K562 (cell line): ENCODE measurements around the gene HDAC7. TPM values are rescaled to one million over a fixed set of nuclear protein-coding genes. Genes with fewer than 3 reads are reported as not detected.

Experiments
- ATF4 ChIP-seq: fragments of 450-650 bp; formaldehyde crosslinking; IDR thresholded peaks from 2 replicates; pipeline ENCODE4 v1.4.0; 2022; ENCODE audit warnings: mild to moderate bottlenecking, moderate library complexity
- ETV6 ChIP-seq, 3 experiments: fragments of 150-350 bp in 1 of 3; sonication (generic) in 1 of 3; formaldehyde crosslinking in 1 of 3; IDR thresholded peaks; 2 replicates each; pipeline versions ENCODE4 v1.6.1 to v1.8.0; 2014 to 2022; ENCODE audit warnings: borderline replicate concordance in 2 of 3, low read depth in 2 of 3, antibody characterized with exemption in 1 of 3, low read length in 1 of 3, mild to moderate bottlenecking in 1 of 3, missing genetic modification reagents in 1 of 3
- FOXJ3 ChIP-seq: sonication (generic); formaldehyde crosslinking; IDR thresholded peaks from 2 replicates; pipeline ENCODE4 v1.4.0; 2020; ENCODE audit warnings: mild to moderate bottlenecking, missing genetic modification reagents
- GATAD2B ChIP-seq: fragments of 450-650 bp; IDR thresholded peaks from 2 replicates; pipeline ENCODE4 v1.6.1; 2017; ENCODE audit warnings: mild to moderate bottlenecking, borderline replicate concordance
- GTF2A2 ChIP-seq: IDR thresholded peaks from 2 replicates; pipeline ENCODE4 v1.6.1; 2016; ENCODE audit warnings: mild to moderate bottlenecking, missing genetic modification characterization, missing compliant biosample characterization
- HDAC2 ChIP-seq: fragments of 450-650 bp; IDR thresholded peaks from 2 replicates; pipeline ENCODE4 v1.6.1; 2016; ENCODE audit warnings: mild to moderate bottlenecking
- HDAC6 ChIP-seq: IDR thresholded peaks from 2 replicates; pipeline ENCODE4 v1.6.1; 2012; ENCODE audit warnings: low read depth, mild to moderate bottlenecking, control low read depth, inconsistent platforms, low read length, moderate library complexity
- HOXB6 ChIP-seq: fragments of 250-450 bp; sonication (Bioruptor Pico); IDR thresholded peaks from 2 replicates; pipeline ENCODE4 v1.5.1; 2022; ENCODE audit warnings: mild to moderate bottlenecking, borderline replicate concordance
- JUND ChIP-seq, 2 experiments: IDR thresholded peaks; 2 replicates in 1 of 2; 3 replicates in 1 of 2; pipeline ENCODE4 v1.6.1; 2011; ENCODE audit warnings: borderline replicate concordance in 2 of 2, low read depth in 2 of 2, low read length in 2 of 2, improper control_type of control experiment in 1 of 2, missing biosample characterization in 1 of 2, missing genetic modification characterization in 1 of 2, missing genetic modification reagents in 1 of 2
- MEF2D ChIP-seq: conservative IDR thresholded peaks from 2 replicates; pipeline ENCODE4 v1.6.1; 2016; ENCODE audit warnings: low read depth, missing genetic modification characterization, missing compliant biosample characterization
- MEIS2 ChIP-seq: fragments of 450-650 bp; IDR thresholded peaks from 2 replicates; pipeline ENCODE4 v1.6.1; 2014; ENCODE audit warnings: mild to moderate bottlenecking; ENCODE audit not compliant: partially characterized antibody
- NEUROD1 ChIP-seq: fragments of 150-350 bp; IDR thresholded peaks from 2 replicates; pipeline ENCODE4 v1.6.1; 2014; ENCODE audit warnings: borderline replicate concordance, low read length, low read depth; ENCODE audit not compliant: partially characterized antibody
- NFYB ChIP-seq: IDR thresholded peaks from 2 replicates; pipeline ENCODE4 v1.6.1; 2011; ENCODE audit warnings: mild to moderate bottlenecking, moderate library complexity; ENCODE audit not compliant: insufficient read length; ENCODE audit errors: extremely low read depth
- NR2C2 ChIP-seq, 2 experiments: fragments of 200-800 bp in 1 of 2; sonication (Bioruptor generic) in 1 of 2; sonication (generic) in 1 of 2; formaldehyde crosslinking in 1 of 2; IDR thresholded peaks; 2 replicates each; pipeline versions ENCODE4 v1.6.1 to v1.8.0; 2016 to 2022; ENCODE audit warnings: mild to moderate bottlenecking in 1 of 2, missing compliant biosample characterization in 1 of 2, missing genetic modification characterization in 1 of 2, missing genetic modification reagents in 1 of 2
- NR3C1 ChIP-seq: sonication (generic); formaldehyde crosslinking; IDR thresholded peaks from 2 replicates; pipeline ENCODE4 v1.8.1; 2022; ENCODE audit warnings: missing genetic modification reagents
- PRMT5 ChIP-seq: sonication (generic); formaldehyde crosslinking; IDR thresholded peaks from 2 replicates; pipeline ENCODE4 v1.5.0; 2020; ENCODE audit warnings: missing genetic modification reagents
- PTTG1 ChIP-seq: fragments of 450-650 bp; IDR thresholded peaks from 2 replicates; pipeline ENCODE4 v1.6.1; 2016; ENCODE audit warnings: low read depth, mild to moderate bottlenecking, missing genetic modification characterization, missing compliant biosample characterization
- RBBP5 ChIP-seq: fragments of 200-600 bp; sonication (generic); IDR thresholded peaks from 2 replicates; pipeline ENCODE4 v1.6.1; 2012; ENCODE audit warnings: borderline replicate concordance, mild to moderate bottlenecking, low read length, control low read depth, inconsistent platforms; ENCODE audit not compliant: insufficient read depth, poor library complexity, severe bottlenecking
- RBM39 ChIP-seq: fragments of 200-400 bp; formaldehyde crosslinking; optimal IDR thresholded peaks from 2 replicates; pipeline ENCODE3; 2018; ENCODE audit warnings: low read depth, low read length
- SIN3A ChIP-seq, 2 experiments: fragments of 150-350 bp in 1 of 2; IDR thresholded peaks; 2 replicates each; pipeline ENCODE4 v1.6.1; 2011 to 2016; ENCODE audit warnings: borderline replicate concordance in 2 of 2, low read depth in 2 of 2, low read length in 2 of 2, mild to moderate bottlenecking in 2 of 2, moderate library complexity in 2 of 2; ENCODE audit not compliant: control insufficient read depth in 1 of 2
- SRSF7 ChIP-seq: fragments of 200-400 bp; formaldehyde crosslinking; optimal IDR thresholded peaks from 2 replicates; pipeline ENCODE3; 2017; ENCODE audit warnings: mild to moderate bottlenecking, low read depth, low read length
- TCFL5 ChIP-seq: fragments of 250-450 bp; sonication (Bioruptor Pico); conservative IDR thresholded peaks from 2 replicates; pipeline ENCODE4 v1.6.1; 2021; ENCODE audit warnings: mild to moderate bottlenecking, moderate library complexity, matching md5 sums
- ZNF324 ChIP-seq: fragments of 250-450 bp; sonication (Bioruptor Pico); IDR thresholded peaks from 2 replicates; pipeline ENCODE4 v1.4.0; 2020; ENCODE audit warnings: mild to moderate bottlenecking
- ZNF436 ChIP-seq: fragments of 250-450, 450-650 bp; sonication (Bioruptor Pico); formaldehyde crosslinking; IDR thresholded peaks from 2 replicates; pipeline ENCODE4 v1.7.0; 2020; ENCODE audit warnings: mild to moderate bottlenecking
- ZNF589 ChIP-seq: fragments of 200-800 bp; sonication (Bioruptor generic); IDR thresholded peaks from 2 replicates; pipeline ENCODE4 v1.6.1; 2016; ENCODE audit warnings: low read depth, missing genetic modification characterization, missing compliant biosample characterization
- polyA plus RNA-seq, 8 experiments: library from polyadenylated mRNA; depleted of rRNA in 4 of 8; stranded (reverse) in 5 of 8; unstranded in 3 of 8; fragments of >200 nt; fragmentation: Nextera tagmentation in 2 of 8; fragmentation: Illumina TruSeq in 1 of 8; extraction: Ambion mirVana in 2 of 8; extraction: Trizol in 1 of 8; gene quantifications; 2 replicates each; pipeline versions ENCODE4 v1.2.1 to v1.2.3, GENCODE V29; 2011 to 2014; ENCODE audit warnings: inconsistent platforms in 1 of 8, missing spikeins in 1 of 8
- total RNA-seq, 7 experiments: library from RNA; depleted of rRNA in 6 of 7; stranded (reverse); fragments of >200 nt in 6 of 7; fragmentation: Illumina TruSeq in 2 of 7; extraction: Trizol in 2 of 7; gene quantifications; 2 replicates each; pipeline versions ENCODE4 v1.2.1 to v1.2.3, GENCODE V29; 2011 to 2021; ENCODE audit warnings: low replicate concordance in 1 of 7
- TF ChIP-seq, protein P1 (sequence below): IDR thresholded peaks from 2 replicates; pipeline ENCODE4 v1.6.1; 2011; ENCODE audit not compliant: insufficient read length; ENCODE audit errors: extremely low read depth

HDAC7 gene
- total and polyA plus RNA-seq, 9 of the 15 experiments (the other 6 are each of a cell fraction or from before 2014, with no cell fraction given), result 2.5 to 129 (median 31.1) TPM

DNA sequence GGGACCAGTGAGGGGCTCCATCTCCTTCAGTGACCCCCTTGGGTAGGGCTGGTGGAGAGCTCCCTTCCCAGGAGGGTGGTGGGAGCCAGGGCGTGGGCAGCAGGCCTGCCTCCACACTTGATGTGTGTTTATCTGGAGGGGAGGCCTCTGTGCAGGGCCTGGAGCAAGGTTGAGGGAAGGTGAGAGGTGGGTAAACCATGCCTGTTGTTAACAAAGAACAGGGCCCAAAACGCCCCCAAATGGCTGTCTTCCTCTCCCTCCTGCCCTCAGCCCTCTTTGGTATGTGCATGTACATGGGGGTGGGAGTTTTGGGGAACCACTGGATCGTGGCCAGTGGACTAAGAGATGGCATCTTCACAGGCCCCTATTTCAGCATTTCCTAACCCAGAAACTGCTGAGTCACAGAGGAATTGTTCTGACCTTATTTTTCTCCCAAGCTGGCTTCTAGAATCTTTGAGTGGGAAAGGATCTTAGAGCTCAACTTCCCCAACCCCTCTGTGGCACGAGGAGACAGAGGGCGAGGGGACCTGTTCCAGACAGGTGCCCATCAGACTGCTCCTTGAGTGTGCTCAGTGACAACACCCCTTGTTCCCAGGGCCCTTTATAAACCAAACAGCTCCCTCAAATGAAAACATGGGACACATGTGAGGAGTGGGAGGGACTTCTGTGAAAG is 43.1 kb downstream of the HDAC7 start (continued):
- TF ChIP-seq GATAD2B (0 out of 2 replicates have a peak, but pooled peaks have one; percentile 22), MEIS2 (no peak), HDAC2 (no peak), ZNF589 (CRISPR knock-in tag) (no peak), SIN3A (IDR thresholded peaks at IDR 0.05; ENCODE audit: borderline replicate concordance in 2 of 2, control insufficient read depth in 1 of 2, low read depth in 2 of 2, low read length in 2 of 2) (no peak), NR3C1 (CRISPR knock-in tag) (no peak), HOXB6 (no peak), RBM39 (no peak), NEUROD1 (no peak), MEF2D (tag) (0 out of 2 replicates have a peak, but pooled peaks have one; percentile 55), ZNF436 (CRISPR knock-in tag) (no peak), ETV6 (IDR thresholded peaks at IDR 0.05; ENCODE audit: borderline replicate concordance in 1 of 2, low read depth in 2 of 2, low read length in 1 of 2) (no peak), ETV6 (CRISPR knock-in tag; IDR thresholded peaks at IDR 0.05; ENCODE audit: borderline replicate concordance) (no peak), PRMT5 (CRISPR knock-in tag) (no peak), RBBP5 (no peak), GTF2A2 (tag) (no peak), NR2C2 (CRISPR knock-in tag; IDR thresholded peaks at IDR 0.05) (no peak), NR2C2 (tag; IDR thresholded peaks at IDR 0.05) (peak; percentile 6; the same call in 1 of the 2 replicates), TCFL5 (CRISPR knock-in tag) (no peak), FOXJ3 (no peak), ZNF324 (CRISPR knock-in tag) (no peak), PTTG1 (tag) (no peak), JUND (IDR thresholded peaks at IDR 0.05; ENCODE audit: borderline replicate concordance, low read depth, low read length) (no peak), JUND (tag; IDR thresholded peaks at IDR 0.05; ENCODE audit: borderline replicate concordance, low read depth, low read length) (no peak; the same call in 2 of the 3 replicates), SRSF7 (no peak), ATF4 (CRISPR knock-in tag) (no peak), HDAC6 (no peak), NFYB (no peak)
- TF ChIP-seq, protein P1, sequence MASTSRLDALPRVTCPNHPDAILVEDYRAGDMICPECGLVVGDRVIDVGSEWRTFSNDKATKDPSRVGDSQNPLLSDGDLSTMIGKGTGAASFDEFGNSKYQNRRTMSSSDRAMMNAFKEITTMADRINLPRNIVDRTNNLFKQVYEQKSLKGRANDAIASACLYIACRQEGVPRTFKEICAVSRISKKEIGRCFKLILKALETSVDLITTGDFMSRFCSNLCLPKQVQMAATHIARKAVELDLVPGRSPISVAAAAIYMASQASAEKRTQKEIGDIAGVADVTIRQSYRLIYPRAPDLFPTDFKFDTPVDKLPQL, result no peak
